Mucosa of descending colon (tissue), 3 donors: ENCODE data around the gene ZNF511. TPM values are rescaled to one million over a fixed set of nuclear protein-coding genes. Genes with fewer than 3 reads are reported as not detected.

Experiments used
- ATAC-seq: fragments of 200-7000 bp; cut with Tn5 transposase; one replicate; pipeline ENCODE4 v1.9.1; 2020; ENCODE audit warnings: mild to moderate bottlenecking, moderate library complexity
- DNase-seq, 3 donors: peaks; one replicate each; pipeline ENCODE4 v3.0.0-alpha.2; 2020
- H3K36me3 ChIP-seq: fragments of 200-600 bp; one replicate; pipeline ENCODE4 v1.8.0; 2021; ENCODE audit warnings: low read depth, mild to moderate bottlenecking
- H3K4me1 ChIP-seq: fragments of 200-600 bp; one replicate; pipeline ENCODE4 v1.8.0; 2021; ENCODE audit warnings: low read depth, mild to moderate bottlenecking
- H3K4me3 ChIP-seq: fragments of 200-600 bp; one replicate; pipeline ENCODE4 v1.8.0; 2021; ENCODE audit warnings: mild to moderate bottlenecking
- H3K9me3 ChIP-seq: fragments of 200-600 bp; one replicate; pipeline ENCODE4 v1.8.0; 2021; ENCODE audit warnings: mild to moderate bottlenecking
- intact Hi-C, 2 donors: fragments of 100-400 bp; cut with DNase I in 1 of 2; cut with micrococcal nuclease in 1 of 2; formaldehyde crosslinking; loops; one replicate each; pipeline versions ENCODE4 v1.11.0 to v1.11.1; 2022; cut with DNase I, micrococcal nuclease
- total RNA-seq, 3 donors: library from RNA; stranded (reverse); fragmentation: NEBNext Ultra II Directional in 2 of 3; extraction: Animal tissue kit (Norgen Biotek cat#: 25700) in 2 of 3; gene quantifications; one replicate each; pipeline versions ENCODE4 v1.2.1 to v1.2.4, GENCODE V29; 2021 to 2023
- TF ChIP-seq, protein P1 (sequence below): fragments of 200-600 bp; IDR thresholded peaks from one replicate; pipeline ENCODE4 v1.8.0; 2022; ENCODE audit warnings: antibody characterized with exemption, mild to moderate bottlenecking
- donor health status: DM: no; HTN: no; CAD: no; lungs with moderate emphysema.
- donor health status: DM: no; HTN: no; CAD: no.
- donor health status: DM: no; HTN: yes; CAD: no.

Gene ZNF511
- total RNA-seq, 3 donors from 2014 or later = 39.1 to 54.0 (median 42.7) TPM

DNA sequence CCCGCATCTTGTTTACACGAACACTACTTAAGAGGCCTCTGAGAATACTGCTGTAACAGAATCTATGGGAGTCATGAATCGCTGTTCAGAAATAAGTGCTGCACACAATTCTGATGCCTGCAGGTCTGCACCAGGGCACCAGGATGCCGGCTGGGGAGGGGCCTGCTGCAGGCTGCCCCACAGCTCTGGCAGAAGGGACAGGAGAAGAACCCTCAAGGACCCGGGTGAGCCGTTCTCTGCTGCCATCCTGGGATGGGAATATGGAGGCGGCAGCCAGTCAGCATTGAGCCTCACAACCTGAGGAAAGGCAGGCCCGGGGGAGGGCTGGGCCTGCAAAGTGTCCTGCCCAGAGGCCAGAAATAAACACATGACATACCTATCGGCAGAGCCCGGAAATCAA lies 11.2 kb upstream of the ZNF511 start:
- no peaks in the 10 kb centered on the region for H3K4me1 ChIP-seq
- intact Hi-C loops = no loop called here

DNA sequence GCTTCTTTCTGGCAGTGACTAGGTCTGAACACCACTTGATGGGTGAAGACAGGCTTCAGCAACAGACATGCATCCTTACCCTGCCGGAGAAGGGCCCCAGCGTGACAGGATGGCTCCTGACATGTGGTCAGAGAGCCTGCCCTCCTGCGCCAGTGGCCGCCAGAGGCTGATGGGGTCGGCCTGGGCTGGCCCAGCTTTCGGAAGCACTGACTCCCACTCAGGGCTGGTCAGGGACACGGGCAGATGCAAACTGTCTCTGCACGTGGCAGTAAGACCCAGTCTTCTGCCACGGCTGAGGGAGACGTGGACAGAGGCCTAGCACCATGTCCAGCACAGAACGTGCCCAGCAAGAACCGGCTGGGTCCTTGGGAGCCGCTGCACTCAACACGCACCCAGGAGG lies 10.2 kb upstream of the ZNF511 start:
- DNase-seq (peak in 1 of 3 donors; percentile 33), ATAC-seq (no peak)

More for the DNA sequence above, 11.2 kb upstream of the ZNF511 start:
- Histone ChIP-seq H3K9me3 (no peaks in the 10 kb centered on the region), H3K4me3 (no peak overlapping the region), H3K36me3 (peaks cover 34% of the 10 kb centered on the region)
- DNase-seq (peak in 1 of 3 donors; percentile 26), ATAC-seq (no peak)
- TF ChIP-seq, protein P1, sequence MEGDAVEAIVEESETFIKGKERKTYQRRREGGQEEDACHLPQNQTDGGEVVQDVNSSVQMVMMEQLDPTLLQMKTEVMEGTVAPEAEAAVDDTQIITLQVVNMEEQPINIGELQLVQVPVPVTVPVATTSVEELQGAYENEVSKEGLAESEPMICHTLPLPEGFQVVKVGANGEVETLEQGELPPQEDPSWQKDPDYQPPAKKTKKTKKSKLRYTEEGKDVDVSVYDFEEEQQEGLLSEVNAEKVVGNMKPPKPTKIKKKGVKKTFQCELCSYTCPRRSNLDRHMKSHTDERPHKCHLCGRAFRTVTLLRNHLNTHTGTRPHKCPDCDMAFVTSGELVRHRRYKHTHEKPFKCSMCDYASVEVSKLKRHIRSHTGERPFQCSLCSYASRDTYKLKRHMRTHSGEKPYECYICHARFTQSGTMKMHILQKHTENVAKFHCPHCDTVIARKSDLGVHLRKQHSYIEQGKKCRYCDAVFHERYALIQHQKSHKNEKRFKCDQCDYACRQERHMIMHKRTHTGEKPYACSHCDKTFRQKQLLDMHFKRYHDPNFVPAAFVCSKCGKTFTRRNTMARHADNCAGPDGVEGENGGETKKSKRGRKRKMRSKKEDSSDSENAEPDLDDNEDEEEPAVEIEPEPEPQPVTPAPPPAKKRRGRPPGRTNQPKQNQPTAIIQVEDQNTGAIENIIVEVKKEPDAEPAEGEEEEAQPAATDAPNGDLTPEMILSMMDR = no peak

DNA sequence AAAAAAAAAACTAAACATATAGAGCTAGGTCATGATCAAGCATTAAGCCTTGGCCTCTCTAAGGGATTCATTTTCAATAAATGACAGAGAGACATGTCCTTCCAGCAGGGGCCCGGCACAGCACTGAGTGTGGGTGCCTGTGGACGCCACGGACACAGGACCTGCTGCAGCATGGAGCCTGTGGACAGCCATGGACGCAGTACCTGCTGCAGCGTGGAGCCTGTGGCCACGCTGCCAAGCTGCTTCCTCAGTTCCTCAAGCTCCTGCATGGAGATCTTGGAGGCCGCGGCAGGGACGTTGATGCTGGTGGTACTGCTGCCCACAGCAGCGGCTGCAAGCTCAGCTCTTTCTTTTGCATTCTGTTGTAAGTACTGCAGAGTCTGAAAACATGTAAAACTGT lies 9.5 kb upstream of the ZNF511 start:
- intact Hi-C loops = no loop called here
- ATAC-seq (no peak), DNase-seq (peak in 1 of 3 donors; percentile 25)
- H3K36me3 ChIP-seq = peaks cover 28% of the 10 kb centered on the region
- no peaks in the 10 kb centered on the region for H3K9me3 ChIP-seq
- H3K4me3 ChIP-seq = no peak overlapping the region
- no peaks in the 10 kb centered on the region for H3K4me1 ChIP-seq
- TF ChIP-seq, protein P1 = no peak

More for the DNA sequence above, 10.2 kb upstream of the ZNF511 start:
- no peak overlapping the region for H3K4me3 ChIP-seq
- TF ChIP-seq, protein P1 = no peak
- no peaks in the 10 kb centered on the region for H3K4me1 ChIP-seq
- intact Hi-C loops = no loop called here
- H3K9me3 ChIP-seq = no peaks in the 10 kb centered on the region
- H3K36me3 ChIP-seq = peaks cover 28% of the 10 kb centered on the region

DNA sequence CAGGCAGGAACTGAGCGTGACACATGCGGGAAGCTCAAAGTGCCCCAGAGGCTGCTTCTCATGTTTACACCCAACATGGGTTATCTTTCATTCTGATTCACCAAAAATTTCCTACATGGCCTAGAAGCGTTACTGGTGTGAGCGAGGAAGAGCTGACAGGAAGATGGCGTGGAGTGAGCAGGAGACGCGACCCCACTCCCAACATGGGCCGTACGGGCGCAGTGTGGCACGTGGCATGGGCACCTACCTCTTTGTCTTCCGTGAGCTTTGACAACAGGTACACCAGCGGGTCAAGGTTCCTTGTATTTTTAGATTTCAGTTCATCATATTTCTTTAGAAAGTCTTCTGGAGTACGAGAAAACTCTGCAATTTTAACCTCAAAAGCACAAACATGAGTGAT lies 9.0 kb upstream of the ZNF511 start:
- no peak for DNase-seq
- Histone ChIP-seq H3K4me1 (no peaks in the 10 kb centered on the region), H3K36me3 (peaks cover 28% of the 10 kb centered on the region), H3K4me3 (no peak overlapping the region), H3K9me3 (no peaks in the 10 kb centered on the region)
- intact Hi-C loops = no loop called here
- TF ChIP-seq, protein P1 = no peak
- no peak for ATAC-seq

DNA sequence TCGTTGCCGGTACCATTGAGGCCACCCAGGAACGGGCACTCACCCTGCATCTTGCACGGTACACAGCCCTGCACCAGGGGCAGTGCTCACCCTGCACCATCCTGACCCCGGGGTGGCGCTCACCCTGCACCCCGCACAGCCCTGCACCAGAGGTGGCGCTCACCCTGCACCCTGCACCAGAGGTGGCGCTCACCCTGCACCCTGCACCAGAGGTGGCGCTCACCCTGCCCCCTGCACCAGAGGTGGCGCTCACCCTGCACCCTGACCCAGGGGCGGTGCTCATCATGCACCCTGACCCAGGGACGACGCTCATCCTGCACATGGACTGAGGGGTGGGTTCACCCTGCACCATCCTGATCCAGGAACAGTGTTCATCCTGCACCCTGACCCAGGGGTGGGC lies 6.5 kb upstream of the ZNF511 start:
- ATAC-seq = no peak
- no peaks in the 10 kb centered on the region for H3K9me3 ChIP-seq
- H3K4me1 ChIP-seq = peaks cover 5% of the 10 kb centered on the region
- peak in 1 of 3 donors; percentile 29 for DNase-seq
- TF ChIP-seq, protein P1 = no peak
- no peak overlapping the region for H3K4me3 ChIP-seq
- H3K36me3 ChIP-seq = peaks cover 13% of the 10 kb centered on the region
- intact Hi-C loops = no loop called here

DNA sequence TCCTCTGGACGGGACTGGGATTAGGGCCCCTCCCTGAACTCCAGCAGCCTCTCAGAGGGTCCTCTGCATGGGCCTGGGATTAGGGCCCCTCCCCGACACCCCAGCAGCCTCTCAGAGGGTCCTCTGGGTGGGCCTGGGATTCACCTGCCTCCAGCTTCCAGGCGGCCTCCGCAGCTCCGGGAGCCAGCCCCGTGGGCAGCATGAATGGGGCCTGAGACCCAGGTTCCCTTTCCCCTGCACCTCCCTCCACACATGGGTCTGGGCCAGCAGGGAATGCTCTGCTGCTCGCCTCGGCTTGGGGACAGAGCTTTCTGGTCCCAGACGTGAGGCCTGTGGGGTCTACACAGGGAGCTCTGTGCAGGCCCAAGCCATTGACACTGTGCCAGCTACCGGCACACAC lies 5.5 kb upstream of the ZNF511 start:
- no peak overlapping the region for H3K4me3 ChIP-seq
- H3K4me1 ChIP-seq = peaks cover 11% of the 10 kb centered on the region
- DNase-seq (peak in 1 of 3 donors; percentile 42), ATAC-seq (no peak)
- no peaks in the 10 kb centered on the region for H3K9me3 ChIP-seq
- H3K36me3 ChIP-seq = peaks cover 13% of the 10 kb centered on the region
- intact Hi-C loops = no loop called here
- TF ChIP-seq, protein P1 = no peak
